GM06990 (cell line): ENCODE results near the gene CHDH.

Source experiments
- DNase-seq: peaks from one replicate; pipeline ENCODE4 v3.0.0-alpha.2; 2011; ENCODE audit not compliant: insufficient read length; ENCODE audit errors: extremely low read depth
- H3K27me3 ChIP-seq: replicated peaks from 2 replicates; pipeline ENCODE4 v1.6.0; 2011; ENCODE audit warnings: low read length; ENCODE audit not compliant: control insufficient read depth, insufficient read depth
- H3K36me3 ChIP-seq: 2 replicates; pipeline ENCODE4 v1.5.1; 2011; ENCODE audit warnings: low read length; ENCODE audit not compliant: control insufficient read depth, insufficient read depth
- H3K4me3 ChIP-seq: replicated peaks from 2 replicates; pipeline ENCODE4 v1.5.1; 2011; ENCODE audit warnings: low read depth, mild to moderate bottlenecking, control low read depth, low read length
- TF ChIP-seq, protein P1 (sequence below): IDR thresholded peaks from 2 replicates; pipeline ENCODE4 v1.5.1; 2011; ENCODE audit warnings: low read length, control low read depth, mild to moderate bottlenecking, inconsistent platforms; ENCODE audit not compliant: insufficient read depth, poor library complexity, severe bottlenecking

The CHDH gene

DNA sequence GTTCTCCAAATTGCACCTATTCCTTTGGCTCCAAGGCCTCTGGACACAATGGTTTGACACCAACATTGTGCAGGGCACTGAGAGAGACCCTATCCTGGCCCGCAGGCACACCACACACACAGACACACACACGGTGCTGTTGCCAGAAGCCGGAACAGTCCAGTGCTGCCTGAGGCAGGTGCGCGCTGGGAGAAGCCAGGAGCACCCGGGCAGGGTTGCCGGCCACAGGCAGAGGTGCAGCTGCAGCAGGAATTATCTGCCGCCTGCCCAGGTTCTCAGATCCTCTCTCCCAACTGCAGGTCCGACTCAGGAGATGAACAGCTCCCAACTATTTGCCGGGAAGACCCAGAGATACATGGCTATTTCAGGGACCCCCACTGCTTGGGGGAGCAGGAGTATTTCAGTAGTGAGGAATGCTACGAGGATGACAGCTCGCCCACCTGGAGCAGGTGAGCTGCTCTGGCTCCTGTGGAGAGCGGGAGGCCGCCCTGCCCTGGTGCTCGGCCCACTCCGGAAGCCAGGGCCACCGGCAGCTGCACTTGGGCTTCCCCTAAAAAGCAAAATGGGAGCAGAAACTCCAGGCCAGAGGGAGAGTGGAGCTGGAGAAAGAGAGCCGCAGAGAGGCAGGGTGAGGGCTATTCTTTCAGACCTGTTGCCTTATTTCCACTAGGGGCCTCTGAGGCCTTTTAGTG is 42.9 kb downstream of the CHDH start:
- Histone ChIP-seq H3K4me3 (no peak overlapping the region), H3K36me3 (no peaks in the 10 kb centered on the region), H3K27me3 (no peaks in the 10 kb centered on the region)
- TF ChIP-seq, protein P1, sequence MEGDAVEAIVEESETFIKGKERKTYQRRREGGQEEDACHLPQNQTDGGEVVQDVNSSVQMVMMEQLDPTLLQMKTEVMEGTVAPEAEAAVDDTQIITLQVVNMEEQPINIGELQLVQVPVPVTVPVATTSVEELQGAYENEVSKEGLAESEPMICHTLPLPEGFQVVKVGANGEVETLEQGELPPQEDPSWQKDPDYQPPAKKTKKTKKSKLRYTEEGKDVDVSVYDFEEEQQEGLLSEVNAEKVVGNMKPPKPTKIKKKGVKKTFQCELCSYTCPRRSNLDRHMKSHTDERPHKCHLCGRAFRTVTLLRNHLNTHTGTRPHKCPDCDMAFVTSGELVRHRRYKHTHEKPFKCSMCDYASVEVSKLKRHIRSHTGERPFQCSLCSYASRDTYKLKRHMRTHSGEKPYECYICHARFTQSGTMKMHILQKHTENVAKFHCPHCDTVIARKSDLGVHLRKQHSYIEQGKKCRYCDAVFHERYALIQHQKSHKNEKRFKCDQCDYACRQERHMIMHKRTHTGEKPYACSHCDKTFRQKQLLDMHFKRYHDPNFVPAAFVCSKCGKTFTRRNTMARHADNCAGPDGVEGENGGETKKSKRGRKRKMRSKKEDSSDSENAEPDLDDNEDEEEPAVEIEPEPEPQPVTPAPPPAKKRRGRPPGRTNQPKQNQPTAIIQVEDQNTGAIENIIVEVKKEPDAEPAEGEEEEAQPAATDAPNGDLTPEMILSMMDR = no peak
- DNase-seq = no peak

DNA sequence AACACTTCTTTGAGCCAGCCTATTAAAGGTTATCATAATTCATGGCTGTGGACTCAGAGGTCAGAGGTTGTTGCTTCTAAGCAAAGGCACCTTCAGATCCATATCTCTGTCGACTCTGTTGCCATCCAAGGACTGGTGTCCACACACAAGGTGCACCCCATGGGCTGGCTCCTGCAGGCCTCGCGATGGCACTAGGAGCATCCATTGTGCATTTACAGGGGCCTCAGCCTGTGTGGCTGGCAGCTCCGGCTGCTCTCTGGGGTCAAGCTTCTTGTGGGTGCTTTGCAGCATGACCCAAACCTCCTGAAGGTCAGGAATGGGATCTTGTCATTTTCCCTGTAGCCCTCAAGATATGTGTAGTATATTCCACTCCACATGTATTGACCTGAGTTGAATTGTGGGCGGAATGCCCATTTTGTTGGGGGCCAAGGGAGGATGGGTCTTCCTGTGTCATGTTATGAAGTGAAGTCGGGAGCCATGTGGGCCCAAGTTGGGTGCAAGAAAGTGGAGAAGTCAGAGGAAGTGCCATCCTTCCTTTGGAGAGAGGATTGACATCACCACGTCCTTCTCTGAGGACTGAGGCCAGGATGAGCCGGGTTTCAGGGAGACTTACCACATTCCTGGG is 43.9 kb downstream of the CHDH start:
- DNase-seq = no peak
- TF ChIP-seq, protein P1 = no peak
- no peaks in the 10 kb centered on the region for H3K36me3 ChIP-seq
- no peak overlapping the region for H3K4me3 ChIP-seq
- H3K27me3 ChIP-seq = no peaks in the 10 kb centered on the region

DNA sequence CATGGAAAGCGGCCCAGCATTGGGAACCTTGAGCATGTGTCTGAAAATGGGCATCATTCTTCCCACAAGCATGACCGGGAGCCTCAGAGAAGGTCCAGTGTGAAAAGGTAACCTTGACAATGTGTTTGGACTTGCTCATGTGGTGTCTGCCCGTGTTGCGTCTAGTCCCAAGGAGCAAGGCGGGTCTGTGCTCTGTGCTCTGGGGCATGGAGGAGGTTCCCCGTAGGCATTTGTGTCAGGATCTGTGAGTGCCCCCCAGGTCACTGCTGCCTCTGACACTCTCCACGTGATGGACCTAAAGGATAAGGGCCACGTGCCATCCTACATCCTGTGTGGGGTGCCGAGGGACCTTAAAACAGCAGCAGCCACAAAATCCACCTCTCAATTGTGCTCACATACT is 44.9 kb downstream of the CHDH start:
- H3K36me3 ChIP-seq = no peaks in the 10 kb centered on the region
- no peak overlapping the region for H3K4me3 ChIP-seq
- TF ChIP-seq, protein P1 = no peak
- no peak for DNase-seq
- no peaks in the 10 kb centered on the region for H3K27me3 ChIP-seq

DNA sequence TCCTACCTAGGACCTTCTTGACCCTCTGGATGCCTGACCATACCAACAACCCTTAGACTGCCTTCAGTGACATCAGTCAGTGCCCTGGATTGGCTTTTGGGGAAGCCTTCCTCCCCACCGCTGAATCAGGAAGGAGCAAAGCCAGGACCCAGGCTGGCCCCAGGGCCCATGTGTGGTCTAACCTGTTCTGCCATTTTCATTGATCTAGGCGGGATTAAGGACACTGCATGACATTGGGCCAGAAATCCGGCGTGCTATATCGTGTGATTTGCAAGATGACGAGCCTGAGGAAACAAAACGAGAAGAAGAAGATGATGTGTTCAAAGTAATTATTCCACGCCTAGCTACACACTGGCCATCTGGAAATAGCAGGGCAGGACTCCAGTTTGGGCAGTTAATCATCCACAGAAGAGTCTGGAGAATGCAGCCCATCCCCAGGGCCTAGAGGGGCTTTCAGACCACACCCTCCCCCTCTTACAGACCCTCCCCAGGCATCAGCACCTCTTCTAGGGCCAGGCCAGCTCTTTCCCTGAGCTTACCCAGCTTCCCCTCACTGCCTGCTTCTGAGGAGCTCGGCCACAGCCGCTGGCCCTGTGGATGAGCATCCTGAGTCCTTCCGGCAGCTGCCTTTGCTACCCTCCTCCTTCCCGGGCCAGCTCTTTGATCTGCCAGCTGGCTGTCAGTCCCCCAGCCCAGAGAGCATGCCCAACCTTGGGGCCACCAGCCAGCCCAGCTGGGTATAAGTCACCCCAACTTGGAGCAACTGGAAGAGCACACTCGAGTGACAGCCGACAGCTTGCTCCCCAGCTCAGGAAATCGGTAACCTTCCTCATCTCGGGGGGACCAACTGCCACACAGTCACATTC is 45.9 kb downstream of the CHDH start:
- DNase-seq = no peak
- Histone ChIP-seq H3K27me3 (no peaks in the 10 kb centered on the region; the same call in 1 of the 2 replicates), H3K4me3 (no peak overlapping the region), H3K36me3 (no peaks in the 10 kb centered on the region)
- TF ChIP-seq, protein P1 = no peak

DNA sequence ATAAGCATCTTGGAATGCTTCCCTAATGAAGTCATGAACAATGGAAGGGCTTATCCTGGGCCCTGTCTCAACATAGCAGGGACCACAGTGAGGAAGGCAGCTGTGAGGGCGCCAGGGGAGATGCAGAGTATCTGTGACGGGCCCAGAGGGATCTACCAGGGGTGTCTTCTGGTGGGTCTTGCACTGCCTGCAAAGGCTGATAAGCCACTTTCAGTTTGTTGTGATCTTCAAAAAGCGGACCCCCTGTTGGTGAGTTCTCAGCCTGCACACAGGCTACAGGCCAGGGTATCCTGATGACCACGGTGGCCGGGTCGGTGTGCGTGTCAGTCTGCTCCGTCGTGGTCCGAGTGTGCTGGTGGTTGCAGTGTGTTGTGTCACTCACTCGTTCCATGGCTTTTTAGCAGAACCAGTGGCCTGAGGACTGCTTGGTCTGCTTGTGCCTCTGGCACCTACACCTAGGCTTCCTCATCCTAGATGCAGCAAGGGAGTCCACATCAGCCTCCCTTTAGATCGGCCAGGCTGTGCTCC is 46.8 kb downstream of the CHDH start:
- no peak for DNase-seq
- Histone ChIP-seq H3K36me3 (no peaks in the 10 kb centered on the region), H3K27me3 (no peaks in the 10 kb centered on the region; the same call in 1 of the 2 replicates), H3K4me3 (no peak overlapping the region)
- TF ChIP-seq, protein P1 = no peak
